Smooth muscle cell (in vitro differentiated cells): ENCODE results near the gene COX8C. TPM values are rescaled to one million over a fixed set of nuclear protein-coding genes. Genes with fewer than 3 reads are reported as not detected.

Experiments used
- DNase-seq: peaks from one replicate; lab custom pipeline; 2025; ENCODE audit not compliant: unreplicated experiment; lab: John Stamatoyannopoulos, UW
- H2AFZ ChIP-seq: fragments of 200-600 bp; sonication (generic); 2 replicates; pipeline ENCODE4 v1.6.0; 2016; ENCODE audit warnings: antibody characterized with exemption, low read depth, mild to moderate bottlenecking
- H3F3A ChIP-seq: fragments of 200-600 bp; sonication (generic); 2 replicates; pipeline ENCODE4 v1.6.0; 2017; ENCODE audit warnings: antibody characterized with exemption, low read depth
- H3K27ac ChIP-seq: fragments of 200-600 bp; sonication (generic); 2 replicates; pipeline ENCODE4 v1.5.1; 2016; ENCODE audit warnings: low read depth, mild to moderate bottlenecking
- H3K27me3 ChIP-seq: fragments of 200-600 bp; sonication (generic); 2 replicates; pipeline ENCODE4 v1.6.1; 2016; ENCODE audit warnings: low read depth, mild to moderate bottlenecking
- H3K36me3 ChIP-seq: fragments of 200-600 bp; sonication (generic); 2 replicates; pipeline ENCODE4 v1.5.1; 2016; ENCODE audit warnings: low read depth
- H3K4me1 ChIP-seq: fragments of 200-600 bp; sonication (generic); 2 replicates; pipeline ENCODE4 v1.5.1; 2016; ENCODE audit warnings: low read depth
- H3K4me2 ChIP-seq: fragments of 200-600 bp; sonication (generic); 2 replicates; pipeline ENCODE4 v1.6.0; 2016; ENCODE audit warnings: mild to moderate bottlenecking
- H3K4me3 ChIP-seq: fragments of 200-600 bp; sonication (generic); 2 replicates; pipeline ENCODE4 v1.5.1; 2016; ENCODE audit warnings: mild to moderate bottlenecking
- H3K79me2 ChIP-seq: fragments of 200-600 bp; sonication (generic); 2 replicates; pipeline ENCODE4 v1.6.0; 2016; ENCODE audit warnings: low read depth, mild to moderate bottlenecking
- H3K9ac ChIP-seq: fragments of 200-600 bp; sonication (generic); 2 replicates; pipeline ENCODE4 v1.6.0; 2016; ENCODE audit warnings: low read depth
- H3K9me3 ChIP-seq: fragments of 200-600 bp; sonication (generic); replicated peaks from 2 replicates; pipeline ENCODE4 v1.5.1; 2016; ENCODE audit warnings: low read depth
- H4K20me1 ChIP-seq: fragments of 200-600 bp; sonication (generic); 2 replicates; pipeline ENCODE4 v1.6.0; 2016; ENCODE audit warnings: low read depth
- CTCF ChIP-seq: fragments of 200-600 bp; sonication (generic); IDR thresholded peaks from 2 replicates; pipeline ENCODE4 v1.5.1; 2017; ENCODE audit warnings: borderline replicate concordance, mild to moderate bottlenecking, antibody characterized with exemption; ENCODE audit not compliant: insufficient read depth, poor library complexity, severe bottlenecking
- WGBS: methylation state at CpG from one replicate; pipeline ENCODE4 v1.1.7; 2016; ENCODE audit warnings: low lambda C conversion rate; 5-methylcytosine and 5-hydroxymethylcytosine counted together
- polyA plus RNA-seq: library from polyadenylated mRNA; unstranded; fragments of >200 nt; fragmentation: Nextera tagmentation; extraction: Ambion mirVana; gene quantifications from 2 replicates; pipeline ENCODE4 v1.2.1, GENCODE V29; 2016
- total RNA-seq: library from RNA; depleted of rRNA; stranded (reverse); fragments of >200 nt; gene quantifications from 2 replicates; pipeline ENCODE4 v1.2.3, GENCODE V29; 2014

The COX8C gene
- total and polyA plus RNA-seq, 2 experiments from 2014 or later, result not detected

GRCh38 chr14:93332397-93332852, 14.6 kb upstream of the COX8C start:
- peaks cover 49% of the 10 kb centered on the region for H3K79me2 ChIP-seq
- no peak for TF ChIP-seq CTCF
- peak; percentile 77 for DNase-seq
- WGBS, result under 1% methylated on average over 18 of the region's 61 CpGs
- H4K20me1 ChIP-seq, result peaks cover 48% of the 10 kb centered on the region
- H3K36me3 ChIP-seq, result no peaks in the 10 kb centered on the region
- peak overlapping the region; percentile 95 for H3K4me3 ChIP-seq
- no peaks in the 10 kb centered on the region for H3F3A ChIP-seq
- peaks cover 37% of the 10 kb centered on the region for H3K4me1 ChIP-seq
- H2AFZ ChIP-seq, result peak overlapping the region; percentile 88
- H3K4me2 ChIP-seq, result peak overlapping the region; percentile 96
- peak overlapping the region; percentile 98 for H3K9ac ChIP-seq
- H3K9me3 ChIP-seq, result no peaks in the 10 kb centered on the region
- peak overlapping the region; percentile 95 for H3K27ac ChIP-seq
- no peaks in the 10 kb centered on the region for H3K27me3 ChIP-seq

GRCh38 chr14:93332853-93333630, 13.9 kb upstream of the COX8C start, which contains the start of gene BTBD7:
BTBD7 (minus strand) TSS chr14:93333036; CDS start chr14:93296051, 36,985 bp downstream.
- Histone ChIP-seq H4K20me1 (peaks cover 42% of the 10 kb centered on the region), H3K9me3 (no peaks in the 10 kb centered on the region), H3K27me3 (no peaks in the 10 kb centered on the region), H3F3A (no peaks in the 10 kb centered on the region), H3K79me2 (peaks cover 43% of the 10 kb centered on the region), H3K9ac (peak within 1 kb of the TSS; percentile 98), H3K4me1 (peaks cover 37% of the 10 kb centered on the region), H3K36me3 (no peaks in the 10 kb centered on the region), H3K27ac (peak within 1 kb of the TSS; percentile 95), H3K4me2 (peak within 1 kb of the TSS; percentile 96), H2AFZ (peak within 1 kb of the TSS; percentile 88), H3K4me3 (peak within 1 kb of the TSS; percentile 95)
- DNase-seq, result peak; percentile 92
- WGBS, result 1% methylated on average over 66 of the region's 74 CpGs
- TF ChIP-seq CTCF, result no peak

GRCh38 chr14:93333631-93334103, 13.3 kb upstream of the COX8C start:
- no peaks in the 10 kb centered on the region for H3K36me3 ChIP-seq
- no peaks in the 10 kb centered on the region for H3K9me3 ChIP-seq
- peaks cover 36% of the 10 kb centered on the region for H3K79me2 ChIP-seq
- H3K27ac ChIP-seq, result peak overlapping the region; percentile 95
- H2AFZ ChIP-seq, result peak overlapping the region; percentile 54
- H4K20me1 ChIP-seq, result peaks cover 36% of the 10 kb centered on the region
- no peaks in the 10 kb centered on the region for H3K27me3 ChIP-seq
- H3F3A ChIP-seq, result no peaks in the 10 kb centered on the region
- peak overlapping the region; percentile 76 for H3K9ac ChIP-seq
- H3K4me3 ChIP-seq, result peak overlapping the region; percentile 95
- no peak for TF ChIP-seq CTCF
- DNase-seq, result no peak
- WGBS, result 16% methylated on average over 7 of the region's 7 CpGs
- peak overlapping the region; percentile 83 for H3K4me2 ChIP-seq
- H3K4me1 ChIP-seq, result peaks cover 37% of the 10 kb centered on the region
